ENCODE measurements around the gene MYH15. TPM values are rescaled to one million over a fixed set of nuclear protein-coding genes. Genes with fewer than 3 reads are reported as not detected.

The MYH15 gene
- total RNA-seq, 1 donor from 2014 or later: 0.13 TPM

- intact Hi-C loops (cut with DNase I): no loop called here
- ATAC-seq (ENCODE audit: poor library complexity) (no peak), DNase-seq (no peak)
Measured at GRCh38 chr3:108441071-108441507, 69.3 kb downstream of the MYH15 start.

- ATAC-seq (ENCODE audit: poor library complexity): no peak
- DNase-seq: no peak
- intact Hi-C loops (cut with DNase I): no loop called here
Measured at GRCh38 chr3:108438542-108438941, 71.9 kb downstream of the MYH15 start.

GRCh38 chr3:108437439-108437838 is 73.0 kb downstream of the MYH15 start:
- intact Hi-C loops (cut with DNase I): no loop called here
- ATAC-seq (ENCODE audit: poor library complexity): no peak

GRCh38 chr3:108433928-108434327 is 76.5 kb downstream of the MYH15 start:
- DNase-seq (no peak), ATAC-seq (ENCODE audit: poor library complexity) (no peak)
- intact Hi-C loops (cut with DNase I): no loop called here

More at GRCh38 chr3:108437439-108437838, 73.0 kb downstream of the MYH15 start:
- no peak for DNase-seq

GRCh38 chr3:108432431-108432830 is 78.0 kb downstream of the MYH15 start:
- ATAC-seq (ENCODE audit: poor library complexity) (no peak), DNase-seq (no peak)
- intact Hi-C loops (cut with DNase I): no loop called here

- ATAC-seq (ENCODE audit: poor library complexity): no peak
- intact Hi-C loops (cut with DNase I): no loop called here
- no peak for DNase-seq
Measured at GRCh38 chr3:108430540-108430939, 79.9 kb downstream of the MYH15 start.

GRCh38 chr3:108428586-108428985 is 81.8 kb downstream of the MYH15 start:
- intact Hi-C loops (cut with DNase I): no loop called here
- no peak for ATAC-seq (ENCODE audit: poor library complexity)
- no peak for DNase-seq

GRCh38 chr3:108420926-108421325 is 89.5 kb downstream of the MYH15 start:
- intact Hi-C loops (cut with DNase I): no loop called here
- no peak for DNase-seq
- no peak for ATAC-seq (ENCODE audit: poor library complexity)

- ATAC-seq (ENCODE audit: poor library complexity) (no peak), DNase-seq (no peak)
- intact Hi-C loops (cut with DNase I): no loop called here
Measured at GRCh38 chr3:108416111-108416869, 94.1 kb downstream of the MYH15 start.

- intact Hi-C loops (cut with DNase I): no loop called here
- no peak for DNase-seq
- ATAC-seq (ENCODE audit: poor library complexity): no peak
Measured at GRCh38 chr3:108415661-108416060, 94.7 kb downstream of the MYH15 start.

- intact Hi-C loops (cut with DNase I): no loop called here
- no peak for DNase-seq
Measured at GRCh38 chr3:108414007-108414406, 96.4 kb downstream of the MYH15 start.

GRCh38 chr3:108412121-108412750 is 98.2 kb downstream of the MYH15 start:
- DNase-seq: no peak
- no peak for ATAC-seq (ENCODE audit: poor library complexity)
- intact Hi-C loops (cut with DNase I): no loop called here

More at GRCh38 chr3:108414007-108414406, 96.4 kb downstream of the MYH15 start:
- ATAC-seq (ENCODE audit: poor library complexity): no peak

GRCh38 chr3:108410531-108410984 is 99.8 kb downstream of the MYH15 start:
- intact Hi-C loops (cut with DNase I): no loop called here
- peak; percentile 46 for ATAC-seq (ENCODE audit: poor library complexity)
- DNase-seq: peak; percentile 43

GRCh38 chr3:108409800-108410178 is 100.6 kb downstream of the MYH15 start:
- ATAC-seq (ENCODE audit: poor library complexity) (no peak), DNase-seq (no peak)
- intact Hi-C loops (cut with DNase I): no loop called here

GRCh38 chr3:108408883-108409799 is 101.3 kb downstream of the MYH15 start:
- DNase-seq (no peak), ATAC-seq (ENCODE audit: poor library complexity) (no peak)
- intact Hi-C loops (cut with DNase I): no loop called here

- intact Hi-C loops (cut with DNase I): no loop called here
- DNase-seq (no peak), ATAC-seq (ENCODE audit: poor library complexity) (no peak)
Measured at GRCh38 chr3:108407886-108408285, 102.5 kb downstream of the MYH15 start.

GRCh38 chr3:108406661-108407206 is 103.7 kb downstream of the MYH15 start:
- peak; percentile 81 for ATAC-seq (ENCODE audit: poor library complexity)
- DNase-seq: no peak
- intact Hi-C loops (cut with DNase I): no loop called here

- DNase-seq (no peak), ATAC-seq (ENCODE audit: poor library complexity) (no peak)
- intact Hi-C loops (cut with DNase I): no loop called here
Measured at GRCh38 chr3:108406063-108406660, 104.2 kb downstream of the MYH15 start.

GRCh38 chr3:108404368-108404767 is 106.0 kb downstream of the MYH15 start:
- DNase-seq: no peak
- intact Hi-C loops (cut with DNase I): no loop called here

More at GRCh38 chr3:108404368-108404767, 106.0 kb downstream of the MYH15 start:
- no peak for ATAC-seq (ENCODE audit: poor library complexity)

Measured in Right ventricle myocardium superior (tissue), 1 donor.